ENCODE results near the gene TBC1D2B.

Gene TBC1D2B

GRCh38 chr15:78077053-78077870 lies at the start of gene TBC1D2B:
TBC1D2B (minus strand) TSS chr15:78077711; CDS start chr15:78077652, 59 bp downstream.
- DNase-seq: peak; percentile 40 to 44

- DNase-seq: no peak
These were observed 47.8 kb upstream of the TBC1D2B start for GRCh38 chr15:78125267-78125666.

- DNase-seq: no peak
These were observed 43.0 kb upstream of the TBC1D2B start for GRCh38 chr15:78120523-78120922.

GRCh38 chr15:78112551-78112950 lies 35.0 kb upstream of the TBC1D2B start:
- no peak for DNase-seq

- DNase-seq: no peak
These were observed 34.3 kb upstream of the TBC1D2B start for GRCh38 chr15:78111788-78112187.

GRCh38 chr15:78110916-78111475 lies 33.5 kb upstream of the TBC1D2B start:
- no peak for DNase-seq

GRCh38 chr15:78110096-78110495 lies 32.6 kb upstream of the TBC1D2B start:
- DNase-seq: no peak

- DNase-seq: no peak
These were observed 31.6 kb upstream of the TBC1D2B start for GRCh38 chr15:78109156-78109555.

GRCh38 chr15:78108300-78109084 lies 31.0 kb upstream of the TBC1D2B start:
- DNase-seq: peak; percentile 45 to 91

- DNase-seq: no peak
These were observed 30.0 kb upstream of the TBC1D2B start for GRCh38 chr15:78107471-78107870.

- DNase-seq: no peak
These were observed 28.1 kb upstream of the TBC1D2B start for GRCh38 chr15:78105476-78106241.

GRCh38 chr15:78104566-78105475 lies 27.3 kb upstream of the TBC1D2B start:
- no peak for DNase-seq

GRCh38 chr15:78104119-78104479 lies 26.6 kb upstream of the TBC1D2B start:
- no peak for DNase-seq

GRCh38 chr15:78103406-78104118 lies 26.1 kb upstream of the TBC1D2B start:
- peak in 1 of 2 donors; percentile 31 for DNase-seq

GRCh38 chr15:78102741-78103140 lies 25.2 kb upstream of the TBC1D2B start:
- DNase-seq: no peak

- DNase-seq: no peak
These were observed 24.7 kb upstream of the TBC1D2B start for GRCh38 chr15:78102211-78102610.

- no peak for DNase-seq
These were observed 24.1 kb upstream of the TBC1D2B start for GRCh38 chr15:78101423-78102105.

- no peak for DNase-seq
These were observed 23.4 kb upstream of the TBC1D2B start for GRCh38 chr15:78100886-78101285.

- DNase-seq: no peak
These were observed 20.7 kb upstream of the TBC1D2B start for GRCh38 chr15:78098131-78098755.

- no peak for DNase-seq
These were observed 20.2 kb upstream of the TBC1D2B start for GRCh38 chr15:78097667-78098066.
